K562 (cell line): Measurements from ENCODE around the gene PDE12. TPM values are rescaled to one million over a fixed set of nuclear protein-coding genes. Genes with fewer than 3 reads are reported as not detected.
A peak's percentile ranks its signal among the peaks of the same experiment; 100 is the strongest.

Source experiments
- ARID2 ChIP-seq: fragments of 450-650 bp; IDR thresholded peaks from 2 replicates; pipeline ENCODE4 v1.6.1; 2017; ENCODE audit warnings: antibody characterized with exemption, mild to moderate bottlenecking
- BRD4 ChIP-seq: fragments of 200-600 bp; sonication (generic); IDR thresholded peaks from 2 replicates; pipeline ENCODE4 v1.6.1; 2017; ENCODE audit warnings: inconsistent platforms
- CREBBP ChIP-seq: IDR thresholded peaks from one replicate; pipeline ENCODE4 v1.6.1; 2012; ENCODE audit warnings: low read depth, mild to moderate bottlenecking, control low read depth, inconsistent platforms, low read length
- DMBX1 ChIP-seq: fragments of 250-450 bp; sonication (Bioruptor Pico); IDR thresholded peaks from 2 replicates; pipeline ENCODE4 v1.8.0; 2022; ENCODE audit warnings: inconsistent platforms, mild to moderate bottlenecking, moderate library complexity, borderline replicate concordance
- ETV1 ChIP-seq: fragments of 450-650 bp; conservative IDR thresholded peaks from 2 replicates; pipeline ENCODE4 v1.6.1; 2016; ENCODE audit warnings: missing genetic modification characterization, control low read depth, low read depth, missing compliant biosample characterization
- FOSL1 ChIP-seq: fragments of 200-800 bp; sonication (Bioruptor generic); conservative IDR thresholded peaks from 2 replicates; pipeline ENCODE4 v1.6.1; 2016; ENCODE audit warnings: missing genetic modification characterization, missing compliant biosample characterization
- FOXO4 ChIP-seq: fragments of 450-650 bp; formaldehyde crosslinking; IDR thresholded peaks from 2 replicates; pipeline ENCODE4 v1.4.0; 2020; ENCODE audit warnings: mild to moderate bottlenecking, moderate library complexity
- GATAD2A ChIP-seq: fragments of 450-650 bp; IDR thresholded peaks from 2 replicates; pipeline ENCODE4 v1.6.1; 2017
- HDAC8 ChIP-seq: fragments of 450-650 bp; IDR thresholded peaks from 2 replicates; pipeline ENCODE4 v1.6.1; 2016; ENCODE audit warnings: mild to moderate bottlenecking, missing genetic modification characterization, moderate library complexity, missing compliant biosample characterization
- MTA3 ChIP-seq: fragments of 450-650 bp; formaldehyde crosslinking; IDR thresholded peaks from 2 replicates; pipeline ENCODE4 v1.6.1; 2017; ENCODE audit warnings: mild to moderate bottlenecking, borderline replicate concordance
- RBM15 ChIP-seq: fragments of 200-400 bp; formaldehyde crosslinking; IDR thresholded peaks from 2 replicates; pipeline ENCODE4 v1.6.1; 2018; ENCODE audit warnings: mild to moderate bottlenecking, low read length, moderate library complexity; ENCODE audit not compliant: insufficient read depth
- SIN3A ChIP-seq, 2 experiments: fragments of 150-350 bp in 1 of 2; IDR thresholded peaks; 2 replicates each; pipeline ENCODE4 v1.6.1; 2011 to 2016; ENCODE audit warnings: borderline replicate concordance in 2 of 2, low read depth in 2 of 2, low read length in 2 of 2, mild to moderate bottlenecking in 2 of 2, moderate library complexity in 2 of 2; ENCODE audit not compliant: control insufficient read depth in 1 of 2
- SMC3 ChIP-seq: conservative IDR thresholded peaks from 2 replicates; pipeline ENCODE4 v1.6.1; 2011; ENCODE audit warnings: low read depth, low read length, improper control_type of control experiment; ENCODE audit not compliant: insufficient read depth
- TAL1 ChIP-seq: fragments of 450-650 bp; IDR thresholded peaks from 2 replicates; pipeline ENCODE4 v1.6.1; 2016; ENCODE audit warnings: mild to moderate bottlenecking
- TCFL5 ChIP-seq: fragments of 250-450 bp; sonication (Bioruptor Pico); conservative IDR thresholded peaks from 2 replicates; pipeline ENCODE4 v1.6.1; 2021; ENCODE audit warnings: mild to moderate bottlenecking, moderate library complexity, matching md5 sums
- TSHZ1 ChIP-seq: fragments of 250-450 bp; sonication (Bioruptor Pico); IDR thresholded peaks from 2 replicates; pipeline ENCODE4 v1.4.0; 2020; ENCODE audit warnings: mild to moderate bottlenecking, moderate library complexity
- WHSC1 ChIP-seq: IDR thresholded peaks from one replicate; pipeline ENCODE4 v1.6.1; 2012; ENCODE audit warnings: low read length, control low read depth, inconsistent platforms
- ZBTB11 ChIP-seq, 3 experiments: fragments of 200-800 bp in 1 of 3; fragments of 250-450 bp in 1 of 3; fragments of 450-650 bp in 1 of 3; sonication (Bioruptor Pico) in 1 of 3; sonication (Bioruptor generic) in 1 of 3; formaldehyde crosslinking in 1 of 3; IDR thresholded peaks; 2 replicates each; pipeline versions ENCODE4 v1.6.1 to v1.8.0; 2016 to 2022; ENCODE audit warnings: mild to moderate bottlenecking in 2 of 3, missing genetic modification characterization in 2 of 3, missing compliant biosample characterization in 1 of 3, moderate library complexity in 1 of 3
- ZNF146 ChIP-seq: IDR thresholded peaks from one replicate; pipeline ENCODE4 v1.6.1; 2018; ENCODE audit warnings: missing compliant biosample characterization; ENCODE audit not compliant: unreplicated experiment
- polyA plus RNA-seq, 8 experiments: library from polyadenylated mRNA; depleted of rRNA in 4 of 8; stranded (reverse) in 5 of 8; unstranded in 3 of 8; fragments of >200 nt; fragmentation: Nextera tagmentation in 2 of 8; fragmentation: Illumina TruSeq in 1 of 8; extraction: Ambion mirVana in 2 of 8; extraction: Trizol in 1 of 8; gene quantifications; 2 replicates each; pipeline versions ENCODE4 v1.2.1 to v1.2.3, GENCODE V29; 2011 to 2014; ENCODE audit warnings: inconsistent platforms in 1 of 8, missing spikeins in 1 of 8
- total RNA-seq, 7 experiments: library from RNA; depleted of rRNA in 6 of 7; stranded (reverse); fragments of >200 nt in 6 of 7; fragmentation: Illumina TruSeq in 2 of 7; extraction: Trizol in 2 of 7; gene quantifications; 2 replicates each; pipeline versions ENCODE4 v1.2.1 to v1.2.3, GENCODE V29; 2011 to 2021; ENCODE audit warnings: low replicate concordance in 1 of 7

PDE12 gene
- total and polyA plus RNA-seq, 9 of the 15 experiments (the other 6 are each of a cell fraction or from before 2014, with no cell fraction given), result 2.1 to 20.5 (median 10.0) TPM

- TF ChIP-seq FOSL1 (tag) (no peak; the same call in 1 of the 2 replicates), TAL1 (peak; percentile 95), GATAD2A (0 out of 2 replicates have a peak, but pooled peaks have one; percentile 17), ZBTB11 (CRISPR knock-in tag; IDR thresholded peaks at IDR 0.05) (0 out of 6 replicates have a peak, but pooled peaks of 1 of the 3 experiments have one; percentile 44), MTA3 (no peak), BRD4 (no peak), CREBBP (no peak), SIN3A (IDR thresholded peaks at IDR 0.05; ENCODE audit: borderline replicate concordance in 2 of 2, control insufficient read depth in 1 of 2, low read depth in 2 of 2, low read length in 2 of 2) (no peak), ZNF146 (CRISPR knock-in tag) (no peak), FOXO4 (CRISPR knock-in tag) (no peak), RBM15 (no peak), ARID2 (no peak), WHSC1 (no peak), ETV1 (tag) (0 out of 2 replicates have a peak, but pooled peaks have one; percentile 23), TSHZ1 (CRISPR knock-in tag) (no peak), SMC3 (no peak), HDAC8 (no peak), TCFL5 (CRISPR knock-in tag) (no peak), DMBX1 (CRISPR knock-in tag) (peak; percentile 75)
Observed at GRCh38 chr3:57598765-57599360, 42.8 kb downstream of the PDE12 start (continued).
